HG02623 (cell line): ENCODE measurements around the gene KCTD4.
"Not testable (repeated sequence)": the region's sequence is repeated elsewhere in the genome, so short reads cannot be mapped to it uniquely, and the experiment has no call there.

Experiments used
- ATAC-seq: cut with Tn5 transposase; IDR thresholded peaks from one replicate; pipeline ENCODE4 v1.9.1; 2021; ENCODE audit warnings: moderate library complexity; ENCODE audit not compliant: unreplicated experiment

KCTD4 gene

DNA sequence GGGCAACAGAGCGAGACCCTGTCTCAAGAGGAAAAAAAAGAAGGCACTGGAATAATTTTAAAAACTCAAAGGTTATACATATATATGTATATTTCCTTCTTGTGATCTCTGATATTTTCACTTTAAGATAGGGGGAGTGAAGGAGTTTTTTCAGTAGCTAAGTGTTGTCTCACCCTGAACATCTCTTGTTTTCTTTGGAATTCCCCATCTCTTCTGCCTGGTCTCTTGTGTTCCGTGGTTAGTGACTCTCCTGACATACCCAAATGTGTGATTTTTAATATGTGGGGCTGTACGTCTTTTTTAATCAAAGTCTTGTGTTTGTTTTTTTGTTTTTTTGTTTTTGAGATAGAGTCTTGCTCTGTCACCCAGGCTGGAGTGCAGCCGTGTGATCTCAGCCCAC is 15.3 kb upstream of the KCTD4 start:
- no peak for ATAC-seq

DNA sequence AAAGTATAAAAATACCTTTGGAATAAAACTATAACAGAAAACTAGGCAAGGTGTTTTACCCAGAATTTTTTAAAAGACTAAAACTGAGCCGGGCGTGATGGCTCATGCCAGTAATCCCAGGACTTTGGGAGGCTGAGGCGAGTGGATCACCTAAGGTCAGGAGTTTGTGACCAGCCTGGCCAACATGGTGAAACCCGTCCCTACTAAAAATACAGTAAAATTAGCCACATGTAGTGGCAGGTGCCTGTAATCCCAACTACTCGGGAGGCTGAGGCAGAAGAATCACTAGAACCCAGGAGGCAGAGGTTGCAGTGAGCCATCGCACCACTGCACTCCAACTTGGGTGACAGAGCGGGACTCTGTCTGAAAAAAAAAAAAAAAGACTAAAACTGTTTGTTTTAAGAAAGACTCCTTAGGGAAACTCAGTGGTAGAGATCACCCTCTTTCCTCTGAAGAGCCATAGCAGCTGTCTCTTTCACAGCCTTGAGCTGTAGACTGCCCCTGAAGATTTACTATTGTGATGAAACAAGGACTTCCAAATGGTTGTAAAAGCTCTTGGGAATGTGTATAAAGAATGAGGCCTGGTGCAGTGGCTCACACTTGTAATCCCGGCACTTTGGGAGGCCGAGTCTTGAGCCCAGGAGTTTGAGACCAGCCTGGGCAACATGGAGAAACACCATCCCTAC is 14.7 kb upstream of the KCTD4 start:
- no peak for ATAC-seq

DNA sequence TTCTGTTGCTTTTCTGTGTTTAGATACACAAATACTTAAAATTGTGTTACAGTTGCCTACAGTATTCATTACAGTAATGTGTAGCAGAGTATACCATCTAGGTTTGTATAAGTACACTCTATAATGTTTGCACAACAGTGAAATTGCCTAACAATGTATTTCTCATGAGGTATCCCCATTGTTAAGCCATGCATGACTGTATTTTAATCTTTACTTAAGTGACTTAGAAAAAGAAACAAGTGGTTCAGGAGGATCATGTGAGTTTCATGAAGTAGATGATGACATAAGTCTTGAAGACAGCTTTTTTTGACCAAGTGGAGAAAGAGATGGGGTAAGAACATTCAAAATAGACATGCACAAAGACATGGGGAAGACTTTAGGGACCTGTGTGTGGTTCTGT is 8.4 kb upstream of the KCTD4 start:
- no peak for ATAC-seq

DNA sequence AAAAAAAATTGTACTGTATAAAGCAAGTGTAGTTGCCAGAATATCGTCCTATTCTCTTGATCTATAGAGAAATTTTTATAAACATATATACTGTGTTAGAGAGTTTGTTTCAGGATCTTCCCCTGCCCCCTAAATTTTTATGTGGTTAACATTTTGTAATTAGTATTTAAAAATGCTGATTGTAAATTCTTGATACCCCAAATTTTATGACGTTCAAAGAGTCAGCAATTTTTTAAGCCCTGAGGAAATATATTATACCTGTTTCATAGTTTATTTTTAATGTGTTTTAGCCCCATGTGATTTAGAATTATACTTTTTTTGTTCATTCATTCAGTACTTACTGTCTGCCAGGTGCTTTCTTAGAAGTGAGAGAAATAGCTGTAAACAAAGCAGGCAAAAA is 7.3 kb upstream of the KCTD4 start:
- ATAC-seq: no peak

DNA sequence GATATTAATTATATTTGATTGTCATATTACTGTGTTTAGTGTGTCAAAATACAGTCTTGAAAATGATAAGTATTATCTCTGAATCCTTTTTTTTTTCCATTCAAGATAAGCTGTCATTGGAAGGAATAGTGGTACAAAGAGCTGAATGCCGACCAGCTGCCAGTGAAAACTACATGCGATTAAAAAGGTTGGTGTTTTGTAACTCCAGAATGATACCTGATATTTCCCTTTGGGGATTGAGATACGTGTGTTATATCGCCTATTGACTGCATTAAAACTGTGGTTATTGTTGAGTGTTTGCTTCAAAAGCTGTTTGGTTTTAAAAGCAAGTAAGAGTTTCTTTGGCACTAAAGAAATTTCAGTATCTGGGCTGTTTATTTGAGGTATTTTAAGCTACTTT is 6.5 kb upstream of the KCTD4 start:
- ATAC-seq: no peak

DNA sequence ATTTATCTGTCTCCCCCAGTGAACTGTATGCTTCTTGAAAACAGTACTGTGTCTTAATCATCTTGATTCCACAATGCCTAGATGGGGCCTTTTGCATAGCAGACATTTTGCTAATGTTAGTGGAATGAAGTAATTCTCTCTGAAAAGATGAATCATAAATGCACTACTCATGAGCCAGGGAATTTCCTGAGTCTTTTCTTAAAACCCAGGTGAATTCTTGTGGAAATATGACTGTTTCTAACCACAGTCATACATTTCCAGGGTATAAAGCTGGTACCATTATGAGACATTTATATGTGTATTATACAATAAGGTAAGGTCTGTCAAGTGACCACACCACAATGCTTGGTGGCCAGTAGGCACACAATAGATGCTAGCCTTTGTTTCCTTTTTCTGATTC is 5.5 kb upstream of the KCTD4 start:
- peak; percentile 55 for ATAC-seq

DNA sequence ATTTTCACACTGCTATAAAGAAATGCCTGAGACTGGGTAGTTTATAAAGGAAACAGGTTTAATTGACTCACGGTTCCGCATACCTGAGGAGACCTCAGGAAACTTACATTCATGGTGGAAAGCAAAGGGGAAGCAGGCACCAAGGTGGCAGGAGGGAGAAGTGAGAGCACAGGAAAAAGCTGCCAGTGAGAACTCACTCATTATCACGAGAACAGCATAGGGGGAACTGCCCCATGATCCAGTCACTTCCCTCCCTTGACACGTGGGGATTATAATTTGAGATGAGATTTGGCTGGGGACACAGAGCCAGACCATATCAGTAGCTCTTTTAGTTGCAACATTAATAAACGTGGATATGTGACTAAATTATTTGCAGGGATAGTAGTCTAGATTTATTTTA is 4.3 kb upstream of the KCTD4 start:
- no peak for ATAC-seq

DNA sequence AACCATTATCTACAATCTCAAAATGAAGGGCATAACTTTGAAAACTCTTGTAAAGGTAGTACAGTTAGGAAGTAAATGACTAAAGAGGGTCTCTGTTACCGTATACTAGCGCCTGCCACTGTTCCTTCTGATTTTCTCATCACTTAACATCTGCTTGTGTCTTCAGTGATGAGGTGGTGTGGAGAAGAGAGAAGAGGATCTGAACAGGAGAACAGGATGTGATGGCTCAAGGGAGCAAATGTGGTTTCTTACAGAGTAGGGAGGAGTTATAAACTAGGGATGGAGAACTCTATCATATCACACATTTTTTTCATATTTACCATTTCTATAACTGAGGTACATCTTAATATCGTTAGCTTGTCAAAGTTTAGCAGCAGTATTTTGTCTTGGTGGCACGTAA is 1.1 kb downstream of the KCTD4 start:
- ATAC-seq: no peak

DNA sequence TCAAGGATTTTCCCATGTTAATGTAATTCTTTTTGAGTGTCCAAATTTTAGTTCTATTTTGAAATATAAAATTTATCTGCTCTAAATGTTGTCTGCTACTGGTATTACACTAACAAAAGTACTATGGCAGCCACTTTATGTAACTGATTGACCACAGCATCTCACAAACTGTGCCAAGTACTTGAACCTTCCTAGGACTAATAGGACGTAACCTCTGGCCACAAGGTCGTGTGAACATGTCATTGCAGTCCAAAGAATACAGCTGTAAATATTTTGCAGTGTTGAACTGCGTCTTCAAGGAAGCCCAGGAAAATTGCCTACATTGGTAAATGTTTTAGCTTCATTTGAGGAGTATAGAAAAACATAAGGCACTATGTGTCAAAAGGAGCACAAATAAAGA is 1.9 kb downstream of the KCTD4 start:
- no peak for ATAC-seq

DNA sequence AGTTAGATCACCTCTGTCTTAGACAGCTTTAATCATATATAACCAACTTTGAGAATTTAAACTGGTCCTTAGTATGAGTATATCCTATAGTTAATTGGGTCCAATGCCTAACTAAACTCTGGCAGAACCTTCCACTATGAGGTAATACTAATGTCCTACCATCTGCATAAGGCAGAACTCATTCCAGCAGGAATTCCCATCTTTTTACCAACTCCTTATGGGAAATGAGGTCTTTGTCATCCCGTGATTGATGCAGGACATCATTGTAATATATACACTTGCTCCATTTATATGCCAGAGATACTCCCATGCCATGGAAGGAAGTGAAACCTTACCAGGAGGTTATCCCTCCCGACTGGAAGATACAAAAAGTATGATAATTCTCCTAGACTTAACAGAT is 2.8 kb downstream of the KCTD4 start:
- ATAC-seq: no peak

DNA sequence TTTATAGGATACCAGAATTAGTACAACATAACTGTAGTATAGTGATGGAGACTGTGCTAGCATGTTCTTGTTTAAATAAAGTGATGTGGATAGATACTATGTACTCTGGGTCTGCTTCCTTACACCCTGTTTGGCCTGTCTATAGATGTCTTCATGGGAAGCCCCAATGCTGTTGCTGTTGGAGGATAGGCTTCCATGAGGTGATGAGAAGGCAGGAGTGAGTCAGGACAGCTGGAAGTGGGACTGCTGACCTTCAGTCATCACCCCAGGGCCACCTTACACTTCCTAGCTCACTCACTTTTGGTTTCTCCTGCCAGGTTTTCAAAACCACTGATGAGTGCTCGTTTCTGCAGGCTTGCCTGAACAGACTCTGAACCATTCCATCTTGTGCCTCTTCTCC is 4.2 kb downstream of the KCTD4 start:
- ATAC-seq: no peak

DNA sequence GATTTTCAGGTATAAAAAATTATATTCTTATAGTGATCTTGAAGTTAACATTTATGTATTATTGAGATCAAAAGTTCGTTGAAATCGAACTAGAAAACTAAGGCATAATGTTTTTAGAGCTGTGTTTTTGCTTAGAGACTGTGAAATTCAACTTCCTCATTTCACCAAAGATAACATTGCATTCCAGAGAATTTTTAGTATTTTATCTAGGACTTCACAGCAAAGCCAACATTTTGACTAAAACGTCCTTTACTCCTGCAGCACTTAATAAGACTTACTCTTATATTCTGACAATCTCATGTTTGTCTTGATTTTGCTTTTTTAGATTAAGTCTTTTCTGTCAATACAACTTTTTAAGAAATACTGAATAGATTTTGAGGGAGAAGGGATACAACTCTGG is 4.7 kb downstream of the KCTD4 start:
- ATAC-seq: no peak

DNA sequence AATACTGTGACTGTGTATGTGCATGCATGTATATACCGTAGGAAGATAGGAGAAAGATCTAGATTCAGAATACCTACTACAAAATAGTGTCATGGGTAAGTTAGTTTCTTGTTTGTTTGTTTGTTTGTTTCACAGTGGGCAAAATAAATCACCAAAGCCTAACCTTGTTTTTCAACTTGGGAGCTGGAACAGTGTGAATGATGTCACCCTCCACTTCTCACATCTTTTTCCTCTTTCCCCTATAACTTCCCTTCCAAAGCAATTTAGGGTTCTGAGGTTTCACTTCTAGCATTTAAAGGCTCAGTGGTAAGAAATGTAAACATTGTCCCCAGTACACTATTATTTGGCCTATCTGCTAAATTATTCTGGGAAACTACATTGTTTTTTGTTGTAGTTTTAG is 5.4 kb downstream of the KCTD4 start:
- ATAC-seq: no peak

DNA sequence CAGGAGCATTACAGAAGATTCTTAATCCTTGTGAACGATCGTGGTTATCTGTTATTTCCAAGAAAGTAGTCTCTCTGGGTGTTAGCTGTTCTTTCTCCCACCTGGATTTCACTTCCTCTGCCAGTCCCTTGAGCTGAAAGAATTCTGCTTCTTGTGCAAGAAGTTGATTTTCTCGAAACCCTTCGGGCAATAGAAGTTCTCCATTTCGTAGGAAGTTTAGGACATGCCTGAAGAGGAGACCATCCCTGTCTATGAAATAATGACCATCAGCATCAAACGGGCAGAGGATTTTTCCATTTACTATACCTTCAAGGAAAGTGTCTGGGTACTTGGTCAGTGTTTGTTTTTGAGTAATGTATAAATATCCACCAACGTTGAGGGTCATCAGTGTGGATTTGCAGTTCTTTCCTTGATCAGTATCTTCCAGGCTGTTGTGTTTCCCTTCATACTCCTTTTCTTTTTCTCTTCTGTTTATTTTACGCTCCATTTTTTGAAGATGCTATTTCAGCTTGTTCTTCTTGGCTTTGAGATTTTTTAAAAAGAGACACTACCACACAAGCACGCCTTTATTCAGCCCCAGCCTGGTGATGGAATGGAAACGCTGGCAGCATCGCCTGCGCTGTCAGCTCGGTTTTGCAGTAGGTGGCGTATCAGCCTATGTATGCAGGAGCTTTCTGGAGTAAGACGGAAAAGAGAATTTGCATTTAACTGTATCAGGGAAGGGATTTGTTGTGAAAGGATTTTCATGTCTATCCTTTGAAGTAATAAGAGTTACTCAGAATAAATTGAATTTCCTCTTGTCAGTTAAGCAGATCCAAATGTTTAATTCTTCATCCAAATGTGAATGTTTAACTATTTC is 6.5 kb downstream of the KCTD4 start:
- ATAC-seq: no peak

DNA sequence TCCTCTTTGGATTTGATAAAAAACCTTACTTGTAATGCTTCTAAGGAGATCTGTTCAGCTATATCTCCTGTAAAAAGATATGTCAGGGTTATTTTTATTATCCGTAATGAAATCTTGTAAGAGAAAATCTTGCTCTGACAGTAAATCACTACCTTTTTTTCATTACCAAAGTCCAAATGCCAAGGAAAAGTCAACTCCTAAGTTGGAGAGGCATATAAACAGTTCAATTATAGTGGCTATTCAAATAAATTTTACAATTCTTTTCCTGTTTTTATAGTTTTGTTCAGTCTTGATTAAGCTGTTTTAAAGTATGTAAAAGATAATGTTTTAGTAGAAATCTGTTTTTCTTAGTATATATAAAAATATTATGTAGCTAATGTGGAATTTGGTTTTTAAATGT is 9.0 kb downstream of the KCTD4 start:
- no peak for ATAC-seq

DNA sequence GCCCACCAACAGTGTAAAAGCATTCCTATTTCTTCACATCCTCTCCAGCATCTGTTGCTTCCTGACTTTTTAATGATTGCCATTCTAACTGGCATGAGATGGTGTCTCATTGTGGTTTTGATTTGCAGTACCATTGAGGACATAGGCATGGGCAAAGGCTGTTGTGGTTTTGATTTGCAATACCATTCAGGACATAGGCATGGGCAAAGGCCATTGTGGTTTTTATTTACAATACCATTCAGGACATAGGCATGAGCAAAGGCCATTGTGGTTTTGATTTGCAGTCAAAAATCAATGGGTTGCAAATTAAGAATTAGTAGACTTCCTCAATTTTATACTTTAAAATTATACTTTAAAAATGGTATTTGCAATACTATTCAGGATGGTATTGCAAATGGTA is 11.3 kb downstream of the KCTD4 start:
- ATAC-seq: not testable (repeated sequence)

DNA sequence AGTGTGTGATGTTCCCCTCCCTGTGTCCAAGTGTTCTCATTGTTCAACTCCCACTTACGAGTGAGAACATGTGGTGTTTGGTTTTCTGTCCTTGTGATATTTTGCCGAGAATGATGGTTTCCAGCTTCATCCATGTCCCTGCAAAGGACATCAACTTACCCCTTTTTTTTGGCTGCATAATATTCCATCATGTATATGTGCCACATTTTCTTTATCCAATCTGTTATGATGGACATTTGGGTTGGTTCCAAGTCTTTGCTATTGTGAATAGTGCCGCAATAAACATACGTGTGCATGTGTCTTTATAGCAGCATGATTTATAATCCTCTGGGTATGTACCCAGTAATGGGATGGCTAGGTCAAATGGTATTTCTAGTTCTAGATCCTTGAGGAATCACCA is 11.8 kb downstream of the KCTD4 start:
- ATAC-seq: not testable (repeated sequence)

DNA sequence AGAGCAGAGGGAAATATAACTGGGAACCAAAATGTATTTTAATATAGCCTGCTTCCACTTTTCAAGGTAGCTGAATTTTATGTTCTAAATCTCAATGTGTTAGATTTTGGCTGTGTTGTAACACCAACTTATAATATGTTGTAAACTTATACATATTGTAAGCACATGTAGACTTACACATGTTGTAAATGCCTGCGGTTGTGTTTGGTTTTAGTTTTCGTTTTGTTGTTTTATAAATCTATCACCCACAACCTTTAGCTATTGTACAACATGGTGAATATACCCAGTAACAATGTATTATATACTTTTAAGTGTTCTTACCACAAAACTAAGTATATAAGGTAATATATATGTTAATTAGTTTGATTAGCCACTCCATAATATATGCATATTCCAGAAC is 15.6 kb downstream of the KCTD4 start:
- ATAC-seq: no peak

DNA sequence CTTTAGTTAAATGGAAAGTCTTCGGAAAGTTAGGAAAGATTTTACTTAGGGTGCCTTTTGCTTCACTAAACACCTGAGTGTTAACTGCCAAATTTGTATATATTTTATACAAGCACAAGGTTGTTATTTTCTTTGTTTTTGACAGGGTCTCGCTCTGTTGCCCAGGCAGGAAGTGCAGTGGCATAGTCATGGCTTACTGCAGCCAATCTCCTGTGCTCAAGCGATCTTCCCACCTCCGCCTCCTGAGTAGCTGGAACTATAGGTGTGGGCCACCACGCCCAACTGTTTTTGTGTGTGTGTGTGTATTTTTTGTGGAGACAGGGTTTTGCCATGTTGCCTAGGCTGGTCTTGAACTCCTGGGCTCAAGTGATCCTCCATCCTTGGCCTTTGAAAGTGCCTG is 16.2 kb downstream of the KCTD4 start:
- ATAC-seq: no peak

DNA sequence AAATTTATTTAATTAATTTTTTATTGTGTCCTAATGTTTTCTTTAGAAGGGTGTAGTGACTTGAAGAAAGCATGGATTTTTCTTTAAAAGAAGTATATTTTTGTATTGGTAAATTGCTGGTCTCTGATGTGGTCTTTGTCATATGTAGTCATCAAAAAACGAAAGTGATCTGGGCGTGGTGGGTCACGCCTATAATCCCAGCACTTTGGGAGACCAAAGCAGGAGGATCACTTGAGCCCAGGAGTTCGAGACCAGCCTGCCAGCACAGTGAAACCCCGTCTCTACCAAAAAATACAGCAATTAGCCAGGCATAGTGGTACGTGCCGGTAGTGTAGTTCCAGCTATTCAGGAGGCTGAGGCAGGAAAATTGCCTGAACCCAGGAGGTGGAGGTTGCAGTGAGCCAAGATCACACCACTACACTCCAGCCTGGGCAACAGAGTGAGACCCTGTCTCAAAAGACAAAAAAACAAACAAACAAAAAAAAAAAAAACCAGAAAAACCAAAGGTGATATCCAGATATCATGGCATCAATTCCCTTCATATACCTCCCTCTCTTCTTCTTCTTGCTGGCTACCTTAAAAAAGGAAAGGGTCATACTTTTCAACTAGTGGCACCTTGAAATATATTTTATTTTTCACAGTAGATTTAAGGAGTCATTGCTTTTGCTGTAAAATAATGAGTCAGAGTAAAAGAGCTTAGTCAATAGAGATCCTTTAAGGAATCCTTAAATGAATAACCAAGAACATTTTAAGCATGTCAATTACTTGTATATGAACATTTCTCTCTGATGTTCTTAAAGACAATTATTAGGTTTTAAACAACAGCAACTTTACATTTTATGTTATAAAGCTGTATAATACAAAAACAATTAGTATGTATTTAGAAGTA is 19.9 kb downstream of the KCTD4 start:
- ATAC-seq: no peak

DNA sequence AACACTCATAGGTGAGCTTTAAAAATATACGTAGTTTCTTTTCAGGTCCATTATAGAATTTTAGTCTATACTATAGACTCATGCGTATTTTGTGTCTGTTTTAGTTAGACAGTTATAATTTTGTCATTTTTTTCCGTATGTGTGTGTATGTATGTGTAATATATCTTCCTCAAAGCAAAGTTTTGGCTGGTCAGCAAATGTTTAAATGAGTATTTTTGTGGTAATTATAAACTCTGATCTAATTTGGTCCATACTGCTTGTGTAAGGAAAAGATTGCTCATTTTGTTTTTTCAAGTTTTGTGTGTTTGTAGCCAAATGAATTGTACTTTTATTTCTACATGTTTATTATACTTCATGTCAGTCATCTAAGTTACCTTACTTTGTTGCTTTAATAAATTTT is 20.5 kb downstream of the KCTD4 start:
- ATAC-seq: no peak

DNA sequence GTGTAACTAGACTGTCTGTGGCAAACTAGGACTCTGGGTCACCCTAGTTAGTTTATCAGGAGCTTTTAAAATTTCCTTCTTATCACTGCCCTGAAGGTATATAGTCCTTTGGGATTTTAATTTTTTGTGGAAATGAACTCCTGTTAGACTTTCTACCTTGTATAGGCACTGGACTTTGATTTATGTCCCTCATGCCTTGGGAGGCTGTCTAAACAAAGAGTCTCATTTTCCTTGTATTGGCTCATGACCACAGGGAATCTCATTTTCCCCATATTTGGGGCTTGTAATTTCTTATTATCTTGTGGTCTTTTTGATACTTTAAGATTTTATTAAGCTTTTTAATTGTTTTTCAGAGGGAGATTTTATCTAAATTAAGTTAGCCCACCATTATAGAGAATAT is 21.4 kb downstream of the KCTD4 start:
- ATAC-seq: no peak
